Neural progenitor cell (in vitro differentiated cells): Measurements from ENCODE around the gene NOSTRIN.

ENCODE experiments used
- EZH2 ChIP-seq: fragments of 200-600 bp; sonication (generic); IDR thresholded peaks from 2 replicates; pipeline ENCODE4 v1.6.1; 2017; ENCODE audit warnings: antibody characterized with exemption, mild to moderate bottlenecking, moderate library complexity
- TF ChIP-seq, protein P1 (sequence below): fragments of 200-600 bp; sonication (generic); IDR thresholded peaks from 2 replicates; pipeline ENCODE4 v1.5.1; 2017; ENCODE audit warnings: antibody characterized with exemption, mild to moderate bottlenecking

DNA sequence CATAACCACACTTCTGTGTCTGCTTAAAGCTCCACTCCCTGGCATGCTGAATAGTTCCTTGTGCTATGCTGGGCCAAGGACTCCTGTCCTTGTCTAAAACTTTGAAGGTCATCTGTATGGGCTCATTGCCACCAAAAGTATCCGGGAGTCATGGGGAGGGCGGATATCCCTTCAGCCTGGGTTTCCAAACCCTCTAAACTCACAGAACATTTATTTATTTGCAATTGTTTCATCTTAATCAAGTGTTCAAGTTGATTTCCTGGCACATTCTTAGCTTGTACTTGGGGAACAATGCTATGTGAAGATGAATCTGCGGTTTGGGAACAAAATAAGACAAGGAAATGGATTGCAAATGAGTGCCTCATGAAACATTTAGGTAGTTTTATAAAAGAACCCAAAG lies 1.8 kb downstream of the NOSTRIN start:
- TF ChIP-seq, protein P1, sequence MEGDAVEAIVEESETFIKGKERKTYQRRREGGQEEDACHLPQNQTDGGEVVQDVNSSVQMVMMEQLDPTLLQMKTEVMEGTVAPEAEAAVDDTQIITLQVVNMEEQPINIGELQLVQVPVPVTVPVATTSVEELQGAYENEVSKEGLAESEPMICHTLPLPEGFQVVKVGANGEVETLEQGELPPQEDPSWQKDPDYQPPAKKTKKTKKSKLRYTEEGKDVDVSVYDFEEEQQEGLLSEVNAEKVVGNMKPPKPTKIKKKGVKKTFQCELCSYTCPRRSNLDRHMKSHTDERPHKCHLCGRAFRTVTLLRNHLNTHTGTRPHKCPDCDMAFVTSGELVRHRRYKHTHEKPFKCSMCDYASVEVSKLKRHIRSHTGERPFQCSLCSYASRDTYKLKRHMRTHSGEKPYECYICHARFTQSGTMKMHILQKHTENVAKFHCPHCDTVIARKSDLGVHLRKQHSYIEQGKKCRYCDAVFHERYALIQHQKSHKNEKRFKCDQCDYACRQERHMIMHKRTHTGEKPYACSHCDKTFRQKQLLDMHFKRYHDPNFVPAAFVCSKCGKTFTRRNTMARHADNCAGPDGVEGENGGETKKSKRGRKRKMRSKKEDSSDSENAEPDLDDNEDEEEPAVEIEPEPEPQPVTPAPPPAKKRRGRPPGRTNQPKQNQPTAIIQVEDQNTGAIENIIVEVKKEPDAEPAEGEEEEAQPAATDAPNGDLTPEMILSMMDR: no peak
- no peak for TF ChIP-seq EZH2
